Measurements from ENCODE around the gene LINGO3. TPM values are rescaled to one million over a fixed set of nuclear protein-coding genes. Genes with fewer than 3 reads are reported as not detected.

Gene LINGO3
- total RNA-seq, 1 donor from 2014 or later: 0.60 TPM

- peaks cover 12% of the 10 kb centered on the region for H3K9me3 Mint-ChIP-seq
- H3K36me3 Mint-ChIP-seq: no peaks in the 10 kb centered on the region
- no peaks in the 10 kb centered on the region for H3K4me1 Mint-ChIP-seq
- no peak overlapping the region for H3K27ac Mint-ChIP-seq
- peaks cover 21% of the 10 kb centered on the region for H3K27me3 Mint-ChIP-seq (ENCODE audit: low read depth)
- DNase-seq (ENCODE audit: low spot score in 2 of 2, unreplicated experiment in 2 of 2): no peak
- no peak overlapping the region for H3K4me3 Mint-ChIP-seq
- peak; percentile 18 for TF ChIP-seq CTCF (IDR thresholded peaks at IDR 0.05; ENCODE audit: unreplicated experiment)
These were observed 7.9 kb upstream of the LINGO3 start for GRCh38 chr19:2315818-2316353.

- peaks cover 12% of the 10 kb centered on the region for H3K9me3 Mint-ChIP-seq
- no peaks in the 10 kb centered on the region for H3K36me3 Mint-ChIP-seq
- H3K27me3 Mint-ChIP-seq (ENCODE audit: low read depth): peaks cover 27% of the 10 kb centered on the region
- no peak for DNase-seq (ENCODE audit: low spot score in 2 of 2, unreplicated experiment in 2 of 2)
- no peak overlapping the region for H3K4me3 Mint-ChIP-seq
- no peak for TF ChIP-seq CTCF (IDR thresholded peaks at IDR 0.05; ENCODE audit: unreplicated experiment)
- no peak overlapping the region for H3K27ac Mint-ChIP-seq
- H3K4me1 Mint-ChIP-seq: no peaks in the 10 kb centered on the region
These were observed 7.3 kb upstream of the LINGO3 start for GRCh38 chr19:2315121-2315817.

GRCh38 chr19:2312820-2313501 lies 5.0 kb upstream of the LINGO3 start:
- peaks cover 48% of the 10 kb centered on the region for H3K27me3 Mint-ChIP-seq (ENCODE audit: low read depth)
- no peak for DNase-seq (ENCODE audit: low spot score in 2 of 2, unreplicated experiment in 2 of 2)
- H3K36me3 Mint-ChIP-seq: no peaks in the 10 kb centered on the region
- H3K9me3 Mint-ChIP-seq: peaks cover 12% of the 10 kb centered on the region
- TF ChIP-seq CTCF (IDR thresholded peaks at IDR 0.05; ENCODE audit: unreplicated experiment): no peak
- H3K27ac Mint-ChIP-seq: no peak overlapping the region
- H3K4me1 Mint-ChIP-seq: peaks cover 2% of the 10 kb centered on the region
- H3K4me3 Mint-ChIP-seq: no peak overlapping the region

DNA sequence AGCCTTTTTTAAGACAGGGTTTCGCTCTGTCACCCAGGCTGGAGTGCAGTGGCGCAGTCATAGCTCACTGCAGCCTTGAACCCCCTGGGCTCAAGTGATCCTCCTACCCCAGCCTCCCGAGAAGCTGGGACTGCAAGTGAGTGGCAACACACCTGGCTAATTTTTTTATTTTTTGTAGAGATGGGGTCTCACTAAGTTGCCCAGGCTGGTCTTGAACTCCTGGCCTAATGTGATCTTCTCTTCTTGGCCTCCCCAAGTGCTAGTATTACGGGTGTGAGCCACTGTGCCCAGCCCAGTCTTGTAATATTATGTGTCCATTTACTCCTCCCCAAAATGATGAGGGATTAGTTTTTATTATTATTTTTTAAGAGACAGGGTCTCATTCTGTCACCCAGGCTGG lies 3.1 kb upstream of the LINGO3 start:
- TF ChIP-seq CTCF (IDR thresholded peaks at IDR 0.05; ENCODE audit: unreplicated experiment): no peak
- no peak for DNase-seq (ENCODE audit: low spot score in 2 of 2, unreplicated experiment in 2 of 2)
- peaks cover 2% of the 10 kb centered on the region for H3K4me1 Mint-ChIP-seq
- H3K36me3 Mint-ChIP-seq: no peaks in the 10 kb centered on the region
- peaks cover 61% of the 10 kb centered on the region for H3K27me3 Mint-ChIP-seq (ENCODE audit: low read depth)
- H3K27ac Mint-ChIP-seq: no peak overlapping the region
- H3K9me3 Mint-ChIP-seq: peaks cover 12% of the 10 kb centered on the region
- no peak overlapping the region for H3K4me3 Mint-ChIP-seq

DNA sequence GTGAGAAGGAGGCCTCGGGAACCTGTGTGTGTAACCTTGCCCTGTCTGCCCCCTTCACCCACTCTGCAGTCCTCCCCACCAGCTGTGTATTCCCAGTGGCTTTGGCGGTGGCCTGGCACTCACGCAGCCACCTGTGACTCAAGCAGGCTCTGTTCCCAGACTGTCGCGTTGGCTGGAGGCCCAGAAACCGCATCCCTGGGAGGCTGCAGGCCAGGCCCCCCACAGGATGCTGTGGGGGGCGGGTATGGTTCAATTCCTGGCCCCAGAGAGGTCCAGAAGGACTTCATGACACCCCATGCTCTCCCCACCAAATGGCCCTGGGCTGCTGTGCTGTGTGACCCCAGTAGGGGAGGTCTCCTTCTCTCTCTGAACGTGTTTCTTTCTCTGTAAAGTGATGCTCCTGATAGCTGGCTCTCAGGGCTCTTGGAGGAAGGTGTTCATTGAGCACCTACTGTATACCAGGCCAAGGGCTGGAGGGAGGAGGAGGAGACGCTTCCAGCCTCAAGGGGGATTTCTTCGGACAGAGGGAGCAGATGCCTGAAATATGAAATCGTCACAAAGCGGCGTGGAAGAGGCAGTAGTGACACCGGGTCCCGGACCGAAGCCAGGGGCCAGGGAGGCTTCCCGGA lies 1.9 kb upstream of the LINGO3 start:
- H3K9me3 Mint-ChIP-seq: peaks cover 4% of the 10 kb centered on the region
- peaks cover 2% of the 10 kb centered on the region for H3K4me1 Mint-ChIP-seq
- no peak overlapping the region for H3K27ac Mint-ChIP-seq
- no peak for DNase-seq (ENCODE audit: low spot score in 2 of 2, unreplicated experiment in 2 of 2)
- H3K27me3 Mint-ChIP-seq (ENCODE audit: low read depth): peaks cover 66% of the 10 kb centered on the region
- H3K4me3 Mint-ChIP-seq: no peak overlapping the region
- no peaks in the 10 kb centered on the region for H3K36me3 Mint-ChIP-seq
- no peak for TF ChIP-seq CTCF (IDR thresholded peaks at IDR 0.05; ENCODE audit: unreplicated experiment)
